MCF 10A (cell line): Measurements from ENCODE around the gene TMEM129. TPM values are rescaled to one million over a fixed set of nuclear protein-coding genes. Genes with fewer than 3 reads are reported as not detected.

ENCODE experiments used
- BruUV-seq: library from RNA; stranded (reverse); fragments of 400-500 nt; replicated peaks from 2 replicates; lab custom pipeline; 2021; lab: Mats Ljungman, UMichigan
- CTCF ChIA-PET: fragments of 300-600 bp; sonication (Branson Sonifier 250); formaldehyde crosslinking; extraction: SDS; loops from one replicate; lab custom pipeline; 2021; ENCODE audit warnings: antibody characterized with exemption, inconsistent platforms; lab: Yijun Ruan, JAX
- POLR2A ChIA-PET: fragments of 300-600, 350-650 bp; sonication (Branson Sonifier 250); formaldehyde crosslinking; extraction: SDS; loops from one replicate; lab custom pipeline; 2020; ENCODE audit warnings: antibody characterized with exemption, inconsistent platforms; lab: Yijun Ruan, JAX
- DNase-seq: peaks from one replicate; pipeline ENCODE4 v3.0.0-alpha.2; 2018; ENCODE audit not compliant: unreplicated experiment
- H3K27ac Mint-ChIP-seq: one replicate; pipeline ENCODE4 v1.8.0; 2022; ENCODE audit warnings: mild to moderate bottlenecking, low read depth, mixed read lengths; ENCODE audit not compliant: unreplicated experiment
- H3K27me3 Mint-ChIP-seq: one replicate; pipeline ENCODE4 v1.8.0; 2022; ENCODE audit warnings: mixed read lengths; ENCODE audit not compliant: insufficient read depth, unreplicated experiment
- H3K36me3 Mint-ChIP-seq: one replicate; pipeline ENCODE4 v1.8.0; 2022; ENCODE audit warnings: mild to moderate bottlenecking, moderate library complexity, mixed read lengths; ENCODE audit not compliant: insufficient read depth, unreplicated experiment
- H3K4me1 Mint-ChIP-seq: one replicate; pipeline ENCODE4 v1.8.0; 2022; ENCODE audit warnings: mixed read lengths; ENCODE audit not compliant: insufficient read depth, unreplicated experiment
- H3K4me3 Mint-ChIP-seq: one replicate; pipeline ENCODE4 v1.8.0; 2022; ENCODE audit warnings: mild to moderate bottlenecking, moderate library complexity, mixed read lengths; ENCODE audit not compliant: unreplicated experiment
- H3K9me3 Mint-ChIP-seq: one replicate; pipeline ENCODE4 v1.8.0; 2022; ENCODE audit warnings: mixed read lengths; ENCODE audit not compliant: unreplicated experiment
- CTCF ChIP-seq: fragments of 200-600 bp; IDR thresholded peaks from one replicate; pipeline ENCODE4 v1.8.0; 2022; ENCODE audit warnings: antibody characterized with exemption, mild to moderate bottlenecking; ENCODE audit not compliant: unreplicated experiment
- intact Hi-C: fragments of 100-400 bp; cut with micrococcal nuclease; formaldehyde crosslinking; loops from 2 replicates; pipeline ENCODE4 v1.14.1; 2022
- total RNA-seq: library from RNA; stranded (reverse); gene quantifications from 2 replicates; pipeline ENCODE4 v1.2.3, GENCODE V29; 2022

Gene TMEM129
- total RNA-seq, 1 experiment from 2014 or later = 38.3 TPM

- no TSS peak for BruUV-seq
- Mint-ChIP-seq H3K4me1 (no peaks in the 10 kb centered on the region), H3K36me3 (no peaks in the 10 kb centered on the region), H3K9me3 (no peaks in the 10 kb centered on the region), H3K27ac (no peak overlapping the region), H3K27me3 (no peaks in the 10 kb centered on the region), H3K4me3 (no peak overlapping the region)
- no peak for DNase-seq
- intact Hi-C loops = no loop called here
- no peak for TF ChIP-seq CTCF
- ChIA-PET POLR2A (interaction anchor here (0.6 to 2.1 kb wide), 10 partner anchors 30 to 135 kb away, joined by 3 to 22 read pairs (median 4); partner anchors contain the start of genes FGFR3, TACC3 and TMEM129), CTCF (interaction anchor here (0.6 to 2.4 kb wide), 11 partner anchors 22 to 693 kb away, joined by 3 to 29 read pairs (median 6); no protein-coding TSS in a partner anchor)
These were observed 30.2 kb upstream of the TMEM129 start for GRCh38 chr4:1751155-1751918.

GRCh38 chr4:1750381-1751154 lies 29.4 kb upstream of the TMEM129 start:
- no TSS peak for BruUV-seq
- ChIA-PET POLR2A (interaction anchor here (1.6 kb wide), 1 partner anchor 59 kb away, joined by 5 read pairs; no protein-coding TSS in a partner anchor), CTCF (interaction anchor here (0.6 to 7.7 kb wide), 3 partner anchors 16 to 59 kb away, joined by 3 to 151 read pairs (median 29); no protein-coding TSS in a partner anchor)
- H3K36me3 Mint-ChIP-seq = no peaks in the 10 kb centered on the region
- no peaks in the 10 kb centered on the region for H3K4me1 Mint-ChIP-seq
- no peaks in the 10 kb centered on the region for H3K27me3 Mint-ChIP-seq
- no peaks in the 10 kb centered on the region for H3K9me3 Mint-ChIP-seq
- H3K4me3 Mint-ChIP-seq = no peak overlapping the region
- intact Hi-C loops = no loop called here
- no peak for TF ChIP-seq CTCF
- DNase-seq = no peak
- H3K27ac Mint-ChIP-seq = no peak overlapping the region

GRCh38 chr4:1749826-1750225 lies 28.7 kb upstream of the TMEM129 start:
- DNase-seq = no peak
- intact Hi-C loops = loop anchor here (2.0 to 5.0 kb wide), 3 partner anchors 42 to 161 kb away; partner anchors contain the start of gene FGFR3
- no peak overlapping the region for H3K4me3 Mint-ChIP-seq
- H3K36me3 Mint-ChIP-seq = peaks cover 7% of the 10 kb centered on the region
- TF ChIP-seq CTCF = no peak
- no peak overlapping the region for H3K27ac Mint-ChIP-seq
- no peaks in the 10 kb centered on the region for H3K4me1 Mint-ChIP-seq
- ChIA-PET CTCF (interaction anchor here (0.6 to 7.7 kb wide), 3 partner anchors 15 to 60 kb away, joined by 3 to 151 read pairs (median 10); partner anchors contain the start of gene FGFR3), POLR2A (no interaction called here)
- no peaks in the 10 kb centered on the region for H3K27me3 Mint-ChIP-seq
- no peaks in the 10 kb centered on the region for H3K9me3 Mint-ChIP-seq
- no TSS peak for BruUV-seq
